RCC 7860 (cell line): Measurements from ENCODE around the gene TSHZ2.
"Not testable (repeated sequence)": the region's sequence is repeated elsewhere in the genome, so short reads cannot be mapped to it uniquely, and the experiment has no call there.

Source experiments
- DNase-seq: peaks from one replicate; pipeline ENCODE4 v3.0.0-alpha.2; 2015; ENCODE audit warnings: low spot score
- FAIRE-seq: peaks from 2 replicates; lab custom pipeline; 2012; peaks lifted over from hg19 to GRCh38; lab: Jason Lieb, UNC

The TSHZ2 gene

GRCh38 chr20:53334861-53335260 lies 362.7 kb downstream of the TSHZ2 start:
- FAIRE-seq (no peak), DNase-seq (no peak)

DNA sequence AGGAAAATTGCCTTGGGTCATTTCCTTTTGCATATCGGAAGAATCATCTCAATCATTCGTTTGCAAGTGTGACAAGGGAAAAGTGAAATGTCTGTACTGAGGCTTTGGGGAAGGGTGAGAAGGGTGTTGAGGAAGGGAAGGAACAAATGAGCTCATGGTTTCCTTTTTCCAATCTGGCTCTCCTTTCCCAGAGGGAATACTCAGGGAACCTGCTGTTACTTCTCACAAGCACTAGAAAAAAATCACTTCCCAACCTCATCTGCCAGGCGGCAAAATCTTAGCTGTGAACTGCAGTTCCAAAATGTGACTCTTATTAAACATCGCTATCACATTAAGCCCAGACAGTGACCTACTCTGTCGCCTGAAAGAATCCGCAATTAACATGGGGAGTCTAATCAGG lies 363.4 kb downstream of the TSHZ2 start:
- no peak for FAIRE-seq

DNA sequence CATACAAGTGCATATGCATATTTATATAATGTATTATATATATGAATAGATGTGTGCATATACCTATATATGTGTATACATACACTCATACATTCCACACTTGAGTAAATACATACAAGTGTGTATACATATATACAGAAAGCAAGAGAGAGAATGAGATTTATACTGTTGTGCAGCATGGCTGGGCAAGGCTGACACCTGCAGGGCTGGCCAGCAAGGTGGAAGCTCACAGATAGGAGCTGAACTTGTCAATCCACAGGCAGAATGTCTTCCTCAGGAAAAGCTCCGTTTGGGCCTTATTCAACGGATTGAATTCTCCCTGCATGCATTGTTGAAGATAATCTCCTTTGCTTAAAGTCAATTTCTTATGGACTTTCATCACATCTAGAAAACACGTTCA lies 364.7 kb downstream of the TSHZ2 start:
- no peak for DNase-seq

More for the DNA sequence above, 363.4 kb downstream of the TSHZ2 start:
- no peak for DNase-seq

GRCh38 chr20:53337390-53338101 lies 365.4 kb downstream of the TSHZ2 start:
- DNase-seq (no peak), FAIRE-seq (no peak)

More for the DNA sequence above, 364.7 kb downstream of the TSHZ2 start:
- no peak for FAIRE-seq

GRCh38 chr20:53338716-53339115 lies 366.6 kb downstream of the TSHZ2 start:
- DNase-seq (no peak), FAIRE-seq (no peak)

DNA sequence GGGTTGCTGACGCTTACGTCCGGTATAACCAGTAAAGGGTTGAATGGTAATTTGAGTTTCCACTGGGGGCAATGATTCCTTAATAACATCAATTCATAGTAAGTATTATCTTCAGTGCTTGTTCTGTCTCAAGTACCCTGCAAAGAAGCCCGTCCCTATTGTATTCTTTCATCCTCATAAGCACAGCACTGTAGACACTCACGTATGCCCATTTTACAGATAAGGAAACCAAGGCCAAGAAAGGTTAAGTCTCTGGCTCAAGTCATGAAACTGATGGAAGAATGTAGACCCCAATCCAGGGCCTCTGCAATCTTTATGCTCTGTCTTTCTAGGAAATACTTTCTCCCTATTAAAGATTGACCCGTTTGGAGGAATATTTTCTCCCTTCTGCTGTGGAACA lies 370.3 kb downstream of the TSHZ2 start:
- no peak for DNase-seq
- no peak for FAIRE-seq

DNA sequence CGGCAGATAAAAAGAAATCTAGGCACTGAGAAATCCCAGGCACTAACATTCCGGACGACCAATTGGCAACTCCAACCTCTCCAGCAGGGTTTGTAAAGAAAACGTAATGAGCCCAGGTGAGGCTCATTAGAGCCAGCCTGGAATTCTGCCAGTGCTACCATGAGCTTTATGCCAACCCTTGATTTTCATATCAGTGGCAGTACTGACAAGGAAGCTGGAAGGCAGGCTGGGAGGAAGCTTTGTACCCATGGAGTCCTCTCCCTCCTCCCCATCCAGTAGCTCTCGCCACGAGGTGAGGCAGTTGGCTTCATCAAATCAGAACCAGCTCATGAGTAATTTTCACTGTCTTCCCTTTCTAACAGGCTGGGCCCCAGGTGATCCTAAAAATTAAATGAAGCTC lies 371.3 kb downstream of the TSHZ2 start:
- DNase-seq (no peak), FAIRE-seq (no peak)

DNA sequence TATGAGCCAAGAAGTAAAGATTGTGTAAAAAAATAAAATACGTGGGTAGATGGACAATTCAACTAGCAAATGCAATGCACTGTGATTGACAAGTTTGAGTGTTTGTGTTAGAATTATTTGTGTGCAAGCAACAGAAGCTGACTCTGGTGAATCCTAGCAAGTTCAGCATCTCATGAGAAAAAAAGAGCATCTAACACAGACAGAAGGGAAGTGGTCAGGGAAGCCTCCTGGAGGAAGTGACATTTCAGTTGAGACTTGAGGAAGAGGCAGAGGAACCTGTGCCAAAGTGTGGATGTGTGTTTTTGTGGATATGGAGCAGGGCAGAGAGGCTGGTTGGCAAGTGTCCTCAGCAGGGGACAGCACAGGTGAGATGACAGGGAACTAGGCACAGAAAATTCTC lies 372.7 kb downstream of the TSHZ2 start:
- FAIRE-seq (no peak), DNase-seq (no peak)

GRCh38 chr20:53345536-53346334 lies 373.6 kb downstream of the TSHZ2 start:
- DNase-seq = no peak
- no peak for FAIRE-seq

DNA sequence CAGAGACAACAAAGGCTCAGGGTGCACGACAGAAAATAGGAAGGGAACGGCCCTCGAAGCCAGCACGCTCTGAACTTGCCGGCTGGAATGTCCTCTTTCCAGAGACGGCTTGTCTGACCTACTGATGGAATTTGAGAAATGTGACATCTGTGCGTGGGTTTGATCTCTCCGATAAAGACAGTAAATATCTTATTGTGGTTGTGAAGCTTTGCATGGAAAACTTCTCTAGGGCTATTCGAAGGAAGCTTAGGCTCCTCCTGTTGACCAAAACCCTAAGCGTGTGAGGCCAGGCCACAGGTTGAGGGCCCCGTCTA lies 374.1 kb downstream of the TSHZ2 start:
- DNase-seq (no peak), FAIRE-seq (no peak)

DNA sequence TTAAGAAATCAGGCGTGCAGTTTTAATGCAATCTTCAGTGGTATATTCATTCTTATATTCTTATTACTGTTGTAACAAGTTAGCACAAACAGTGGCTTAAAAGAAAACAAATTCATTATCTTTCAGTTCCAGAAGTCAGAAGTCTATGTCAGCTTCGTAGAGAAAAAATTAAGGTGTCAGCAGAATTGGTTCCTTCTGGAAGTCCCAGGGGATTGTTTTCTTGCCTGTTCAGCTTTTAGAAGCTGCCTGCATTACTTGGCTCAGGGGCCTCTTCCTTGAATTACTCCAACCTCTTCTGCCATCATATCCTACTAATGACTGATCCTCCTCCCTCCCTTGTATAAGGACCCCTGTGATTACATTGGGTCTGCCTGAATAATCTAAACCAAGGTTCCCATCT lies 377.6 kb downstream of the TSHZ2 start:
- FAIRE-seq (no peak), DNase-seq (no peak)

GRCh38 chr20:53352727-53353440 lies 380.7 kb downstream of the TSHZ2 start:
- FAIRE-seq (no peak), DNase-seq (no peak)

DNA sequence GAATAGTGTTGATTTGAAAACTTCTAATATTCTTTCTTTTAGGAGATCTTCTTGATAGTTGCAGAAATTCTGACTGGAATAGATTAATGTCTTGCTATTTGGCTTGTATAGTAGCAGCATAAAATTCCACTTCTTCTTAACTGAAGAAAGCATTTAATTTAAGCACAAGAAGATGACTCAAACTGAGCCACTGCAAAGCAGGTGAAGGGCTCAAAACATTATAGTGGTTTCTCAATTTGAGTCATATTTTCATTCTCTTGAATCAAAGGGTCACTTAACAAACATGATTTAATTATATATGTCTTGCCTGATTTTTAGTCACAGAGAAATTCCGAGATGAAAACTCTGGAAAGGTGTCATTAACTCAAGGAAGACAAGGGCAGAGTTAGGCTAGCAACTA lies 382.2 kb downstream of the TSHZ2 start:
- DNase-seq = no peak
- FAIRE-seq = no peak

- no peak for DNase-seq
- FAIRE-seq = no peak
Measured at GRCh38 chr20:53355790-53356189, 383.6 kb downstream of the TSHZ2 start.

DNA sequence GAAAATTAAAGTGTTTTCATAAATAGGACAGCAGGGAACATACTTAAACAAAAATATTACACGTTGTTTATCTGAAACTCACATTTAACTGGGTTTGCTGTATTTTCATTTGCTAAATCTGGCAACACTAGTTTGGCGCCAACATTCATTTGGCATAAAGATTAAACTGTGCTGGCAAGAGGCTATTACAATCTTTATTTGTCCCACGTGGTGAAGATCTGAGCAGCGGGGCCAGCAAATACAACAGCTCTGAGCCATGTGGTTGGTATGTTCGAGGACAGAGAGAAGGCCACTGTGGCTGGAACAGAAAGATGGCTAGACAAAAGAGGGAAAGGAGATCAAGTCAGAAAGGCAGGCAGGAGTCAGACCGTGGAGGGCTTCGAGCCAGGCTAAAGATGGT lies 387.3 kb downstream of the TSHZ2 start:
- FAIRE-seq = no peak

GRCh38 chr20:53360852-53361251 lies 388.7 kb downstream of the TSHZ2 start:
- DNase-seq (no peak), FAIRE-seq (no peak)

More for the DNA sequence above, 387.3 kb downstream of the TSHZ2 start:
- no peak for DNase-seq

- no peak for FAIRE-seq
Measured at GRCh38 chr20:53362736-53363135, 390.6 kb downstream of the TSHZ2 start.

DNA sequence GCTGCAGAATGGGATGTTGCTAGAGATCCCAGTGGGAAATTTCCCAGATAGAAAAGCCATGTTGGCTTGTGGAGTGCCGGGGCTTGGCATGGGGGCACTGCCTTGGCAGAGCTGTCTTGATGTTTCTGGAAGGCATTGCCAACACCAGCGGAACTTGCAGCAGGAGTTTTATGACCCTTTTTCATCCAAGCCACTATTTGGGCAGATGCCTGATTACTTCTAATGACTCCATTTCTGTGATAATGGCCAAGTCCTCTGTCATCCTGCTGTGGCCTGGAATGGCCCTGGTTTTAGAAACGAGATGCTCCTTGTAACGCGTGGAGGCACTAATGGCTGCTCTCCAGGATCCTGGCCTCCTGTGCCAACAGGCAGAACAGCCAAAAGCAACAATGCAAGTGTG lies 392.5 kb downstream of the TSHZ2 start:
- no peak for DNase-seq

More at GRCh38 chr20:53362736-53363135, 390.6 kb downstream of the TSHZ2 start:
- no peak for DNase-seq

DNA sequence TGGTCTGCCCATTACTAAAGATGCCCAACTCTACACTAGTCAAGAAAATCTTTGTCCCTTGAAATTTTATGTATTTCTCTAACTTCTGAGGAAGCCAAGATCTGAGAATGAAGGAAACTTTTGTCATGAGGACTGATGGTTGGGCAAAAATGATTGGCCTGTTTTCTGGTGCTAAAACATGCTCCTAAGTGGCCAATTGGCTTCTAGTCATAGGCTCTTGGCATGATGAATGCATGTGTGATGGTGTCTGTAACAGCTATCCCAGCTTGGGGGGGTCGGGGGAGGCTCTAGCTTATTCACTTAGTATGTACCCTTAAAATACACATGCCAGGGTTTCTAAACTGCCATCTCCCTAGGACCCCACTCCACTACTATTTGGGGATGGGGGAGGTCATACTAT lies 392.9 kb downstream of the TSHZ2 start:
- no peak for FAIRE-seq
- DNase-seq = no peak

More for the DNA sequence above, 392.5 kb downstream of the TSHZ2 start:
- no peak for FAIRE-seq

- DNase-seq (no peak), FAIRE-seq (no peak)
Measured at GRCh38 chr20:53365539-53366075, 393.4 kb downstream of the TSHZ2 start.

GRCh38 chr20:53366928-53367327 lies 394.8 kb downstream of the TSHZ2 start:
- FAIRE-seq = not testable (repeated sequence)

More at GRCh38 chr20:53366928-53367327, 394.8 kb downstream of the TSHZ2 start:
- not testable (repeated sequence) for DNase-seq
